ENCODE results near the gene WFIKKN1.
A peak's percentile ranks its signal among the peaks of the same experiment; 100 is the strongest.

Gene WFIKKN1

DNA sequence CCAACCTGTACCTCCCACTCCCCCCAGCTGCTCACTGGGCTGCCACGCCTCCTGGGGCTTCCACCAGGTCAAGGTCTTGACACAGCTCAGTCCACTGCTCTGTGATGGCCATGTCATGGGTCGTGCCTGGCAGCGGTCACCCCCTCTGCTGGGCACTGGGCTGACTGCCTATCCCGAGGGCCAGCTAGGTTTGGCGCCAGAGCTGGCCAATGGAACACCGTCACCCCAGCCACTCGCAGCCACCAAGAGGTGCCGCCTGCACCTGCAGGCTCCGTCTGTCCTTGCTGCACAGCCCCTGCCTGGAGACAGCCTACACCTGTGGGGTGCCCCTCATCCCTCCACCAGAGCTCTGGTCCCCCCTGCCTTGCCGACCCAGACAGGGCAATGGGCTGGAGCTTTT is 45.4 kb upstream of the WFIKKN1 start:
- Histone ChIP-seq H3K4me1 (ENCODE audit: control insufficient read depth, insufficient read depth, low read length) (peaks cover 5% of the 10 kb centered on the region; the same call in 1 of the 2 replicates), H3K9me3 (ENCODE audit: control insufficient read depth, insufficient read depth, low read depth, low read length) (no peaks in the 10 kb centered on the region), H3K36me3 (ENCODE audit: control insufficient read depth in 2 of 2, insufficient read depth in 1 of 2, low read length in 2 of 2) (peaks cover 0 to 17% of the 10 kb centered on the region in 2 experiments; a peak in 1 of 3 replicates), H3K27ac (ENCODE audit: extremely low read depth, low read depth, low read length) (no peak overlapping the region), H3K4me3 (ENCODE audit: low read depth, low read length) (no peak overlapping the region)
- CTCF ChIA-PET, result interaction anchor here (0.5 to 1.3 kb wide), 3 partner anchors 13 to 193 kb away, joined by 3 to 4 read pairs (median 3); no protein-coding TSS in a partner anchor
- no peak for TF ChIP-seq ZNF146 (tag by site-specific recombination; IDR thresholded peaks at IDR 0.05)
- TF ChIP-seq, protein P1, sequence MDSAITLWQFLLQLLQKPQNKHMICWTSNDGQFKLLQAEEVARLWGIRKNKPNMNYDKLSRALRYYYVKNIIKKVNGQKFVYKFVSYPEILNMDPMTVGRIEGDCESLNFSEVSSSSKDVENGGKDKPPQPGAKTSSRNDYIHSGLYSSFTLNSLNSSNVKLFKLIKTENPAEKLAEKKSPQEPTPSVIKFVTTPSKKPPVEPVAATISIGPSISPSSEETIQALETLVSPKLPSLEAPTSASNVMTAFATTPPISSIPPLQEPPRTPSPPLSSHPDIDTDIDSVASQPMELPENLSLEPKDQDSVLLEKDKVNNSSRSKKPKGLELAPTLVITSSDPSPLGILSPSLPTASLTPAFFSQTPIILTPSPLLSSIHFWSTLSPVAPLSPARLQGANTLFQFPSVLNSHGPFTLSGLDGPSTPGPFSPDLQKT (IDR thresholded peaks at IDR 0.05; ENCODE audit: borderline replicate concordance, low read depth, low read length), result no peak
- TF ChIP-seq, protein P2, sequence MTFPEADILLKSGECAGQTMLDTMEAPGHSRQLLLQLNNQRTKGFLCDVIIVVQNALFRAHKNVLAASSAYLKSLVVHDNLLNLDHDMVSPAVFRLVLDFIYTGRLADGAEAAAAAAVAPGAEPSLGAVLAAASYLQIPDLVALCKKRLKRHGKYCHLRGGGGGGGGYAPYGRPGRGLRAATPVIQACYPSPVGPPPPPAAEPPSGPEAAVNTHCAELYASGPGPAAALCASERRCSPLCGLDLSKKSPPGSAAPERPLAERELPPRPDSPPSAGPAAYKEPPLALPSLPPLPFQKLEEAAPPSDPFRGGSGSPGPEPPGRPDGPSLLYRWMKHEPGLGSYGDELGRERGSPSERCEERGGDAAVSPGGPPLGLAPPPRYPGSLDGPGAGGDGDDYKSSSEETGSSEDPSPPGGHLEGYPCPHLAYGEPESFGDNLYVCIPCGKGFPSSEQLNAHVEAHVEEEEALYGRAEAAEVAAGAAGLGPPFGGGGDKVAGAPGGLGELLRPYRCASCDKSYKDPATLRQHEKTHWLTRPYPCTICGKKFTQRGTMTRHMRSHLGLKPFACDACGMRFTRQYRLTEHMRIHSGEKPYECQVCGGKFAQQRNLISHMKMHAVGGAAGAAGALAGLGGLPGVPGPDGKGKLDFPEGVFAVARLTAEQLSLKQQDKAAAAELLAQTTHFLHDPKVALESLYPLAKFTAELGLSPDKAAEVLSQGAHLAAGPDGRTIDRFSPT (tag by site-specific recombination; IDR thresholded peaks at IDR 0.05), result peak; percentile 68; the same call in 1 of the 2 replicates
- TF ChIP-seq ZNF426 (tag by site-specific recombination; IDR thresholded peaks at IDR 0.05), result no peak
- TF ChIP-seq ZBTB17 (tag by site-specific recombination; IDR thresholded peaks at IDR 0.05), result no peak
- TF ChIP-seq, protein P3, sequence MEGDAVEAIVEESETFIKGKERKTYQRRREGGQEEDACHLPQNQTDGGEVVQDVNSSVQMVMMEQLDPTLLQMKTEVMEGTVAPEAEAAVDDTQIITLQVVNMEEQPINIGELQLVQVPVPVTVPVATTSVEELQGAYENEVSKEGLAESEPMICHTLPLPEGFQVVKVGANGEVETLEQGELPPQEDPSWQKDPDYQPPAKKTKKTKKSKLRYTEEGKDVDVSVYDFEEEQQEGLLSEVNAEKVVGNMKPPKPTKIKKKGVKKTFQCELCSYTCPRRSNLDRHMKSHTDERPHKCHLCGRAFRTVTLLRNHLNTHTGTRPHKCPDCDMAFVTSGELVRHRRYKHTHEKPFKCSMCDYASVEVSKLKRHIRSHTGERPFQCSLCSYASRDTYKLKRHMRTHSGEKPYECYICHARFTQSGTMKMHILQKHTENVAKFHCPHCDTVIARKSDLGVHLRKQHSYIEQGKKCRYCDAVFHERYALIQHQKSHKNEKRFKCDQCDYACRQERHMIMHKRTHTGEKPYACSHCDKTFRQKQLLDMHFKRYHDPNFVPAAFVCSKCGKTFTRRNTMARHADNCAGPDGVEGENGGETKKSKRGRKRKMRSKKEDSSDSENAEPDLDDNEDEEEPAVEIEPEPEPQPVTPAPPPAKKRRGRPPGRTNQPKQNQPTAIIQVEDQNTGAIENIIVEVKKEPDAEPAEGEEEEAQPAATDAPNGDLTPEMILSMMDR (tag by site-specific recombination; IDR thresholded peaks at IDR 0.05), result peak; percentile 77
- 0 out of 2 replicates have a peak, but pooled peaks have one; percentile 27 for TF ChIP-seq GLIS1 (tag by site-specific recombination; IDR thresholded peaks at IDR 0.05)
- TF ChIP-seq, protein P4, sequence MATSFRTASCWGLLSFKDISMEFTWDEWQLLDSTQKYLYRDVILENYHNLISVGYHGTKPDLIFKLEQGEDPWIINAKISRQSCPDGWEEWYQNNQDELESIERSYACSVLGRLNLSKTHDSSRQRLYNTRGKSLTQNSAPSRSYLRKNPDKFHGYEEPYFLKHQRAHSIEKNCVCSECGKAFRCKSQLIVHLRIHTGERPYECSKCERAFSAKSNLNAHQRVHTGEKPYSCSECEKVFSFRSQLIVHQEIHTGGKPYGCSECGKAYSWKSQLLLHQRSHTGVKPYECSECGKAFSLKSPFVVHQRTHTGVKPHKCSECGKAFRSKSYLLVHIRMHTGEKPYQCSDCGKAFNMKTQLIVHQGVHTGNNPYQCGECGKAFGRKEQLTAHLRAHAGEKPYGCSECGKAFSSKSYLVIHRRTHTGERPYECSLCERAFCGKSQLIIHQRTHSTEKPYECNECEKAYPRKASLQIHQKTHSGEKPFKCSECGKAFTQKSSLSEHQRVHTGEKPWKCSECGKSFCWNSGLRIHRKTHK (tag by site-specific recombination; IDR thresholded peaks at IDR 0.05), result no peak
- TF ChIP-seq ZNF843 (tag by site-specific recombination; IDR thresholded peaks at IDR 0.05), result peak; percentile 59; the same call in 1 of the 2 replicates
- TF ChIP-seq, protein P5, sequence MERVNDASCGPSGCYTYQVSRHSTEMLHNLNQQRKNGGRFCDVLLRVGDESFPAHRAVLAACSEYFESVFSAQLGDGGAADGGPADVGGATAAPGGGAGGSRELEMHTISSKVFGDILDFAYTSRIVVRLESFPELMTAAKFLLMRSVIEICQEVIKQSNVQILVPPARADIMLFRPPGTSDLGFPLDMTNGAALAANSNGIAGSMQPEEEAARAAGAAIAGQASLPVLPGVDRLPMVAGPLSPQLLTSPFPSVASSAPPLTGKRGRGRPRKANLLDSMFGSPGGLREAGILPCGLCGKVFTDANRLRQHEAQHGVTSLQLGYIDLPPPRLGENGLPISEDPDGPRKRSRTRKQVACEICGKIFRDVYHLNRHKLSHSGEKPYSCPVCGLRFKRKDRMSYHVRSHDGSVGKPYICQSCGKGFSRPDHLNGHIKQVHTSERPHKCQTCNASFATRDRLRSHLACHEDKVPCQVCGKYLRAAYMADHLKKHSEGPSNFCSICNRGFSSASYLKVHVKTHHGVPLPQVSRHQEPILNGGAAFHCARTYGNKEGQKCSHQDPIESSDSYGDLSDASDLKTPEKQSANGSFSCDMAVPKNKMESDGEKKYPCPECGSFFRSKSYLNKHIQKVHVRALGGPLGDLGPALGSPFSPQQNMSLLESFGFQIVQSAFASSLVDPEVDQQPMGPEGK (tag by site-specific recombination; IDR thresholded peaks at IDR 0.05), result 0 out of 2 replicates have a peak, but pooled peaks have one; percentile 12
- peak; percentile 77 for TF ChIP-seq BCL11B (tag by site-specific recombination; IDR thresholded peaks at IDR 0.05; ENCODE audit: low read depth)
- no peak for TF ChIP-seq ZFP41 (tag by site-specific recombination; IDR thresholded peaks at IDR 0.05; ENCODE audit: borderline replicate concordance)
- no peak for TF ChIP-seq ZNF701 (tag by site-specific recombination; IDR thresholded peaks at IDR 0.05)
- no peak for TF ChIP-seq ZNF169 (tag by site-specific recombination; IDR thresholded peaks at IDR 0.05)
- TF ChIP-seq, protein P6, sequence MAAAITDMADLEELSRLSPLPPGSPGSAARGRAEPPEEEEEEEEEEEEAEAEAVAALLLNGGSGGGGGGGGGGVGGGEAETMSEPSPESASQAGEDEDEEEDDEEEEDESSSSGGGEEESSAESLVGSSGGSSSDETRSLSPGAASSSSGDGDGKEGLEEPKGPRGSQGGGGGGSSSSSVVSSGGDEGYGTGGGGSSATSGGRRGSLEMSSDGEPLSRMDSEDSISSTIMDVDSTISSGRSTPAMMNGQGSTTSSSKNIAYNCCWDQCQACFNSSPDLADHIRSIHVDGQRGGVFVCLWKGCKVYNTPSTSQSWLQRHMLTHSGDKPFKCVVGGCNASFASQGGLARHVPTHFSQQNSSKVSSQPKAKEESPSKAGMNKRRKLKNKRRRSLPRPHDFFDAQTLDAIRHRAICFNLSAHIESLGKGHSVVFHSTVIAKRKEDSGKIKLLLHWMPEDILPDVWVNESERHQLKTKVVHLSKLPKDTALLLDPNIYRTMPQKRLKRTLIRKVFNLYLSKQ (tag by site-specific recombination; IDR thresholded peaks at IDR 0.05; ENCODE audit: borderline replicate concordance), result no peak
- 0 out of 2 replicates have a peak, but pooled peaks have one; percentile 6 for TF ChIP-seq ZXDB (tag by site-specific recombination; IDR thresholded peaks at IDR 0.05)
- TF ChIP-seq KLF9 (tag by site-specific recombination; IDR thresholded peaks at IDR 0.05; ENCODE audit: low read depth), result 0 out of 2 replicates have a peak, but pooled peaks have one; percentile 41
- no peak for TF ChIP-seq ZNF610 (tag by site-specific recombination; IDR thresholded peaks at IDR 0.05; ENCODE audit: borderline replicate concordance)
- TF ChIP-seq SCRT2 (tag by site-specific recombination; IDR thresholded peaks at IDR 0.05), result peak; percentile 38; the same call in 1 of the 2 replicates
- POLR2A ChIA-PET, result interaction anchor here (0.9 to 1.1 kb wide), 4 partner anchors 12 to 99 kb away, joined by 3 read pairs; partner anchors contain the start of genes JMJD8 and METTL26

Measured in HEK293 (cell line).